Measurements from ENCODE around the gene SURF4. TPM values are rescaled to one million over a fixed set of nuclear protein-coding genes. Genes with fewer than 3 reads are reported as not detected.

Gene SURF4
- total and polyA plus RNA-seq, 2 of the 13 experiments (the other 11 are each of a cell fraction or from before 2014, with no cell fraction given) = 220 to 265 TPM

- POLR2A ChIA-PET = interaction anchor here (0.8 to 1.1 kb wide), 2 partner anchors 19 to 50 kb away, joined by 3 read pairs; partner anchors contain the start of genes MED22, REXO4 and RPL7A
- WGBS (ENCODE audit: low lambda C conversion rate) = 47% methylated on average over 3 of the region's 9 CpGs
- H3K4me3 ChIP-seq (replicated peaks in 1 of 3; ENCODE audit: insufficient read depth in 1 of 3, low read depth in 2 of 3, low read length in 3 of 3) = no peak overlapping the region
- H3K4me2 ChIP-seq (ENCODE audit: low read depth, low read length) = no peak overlapping the region
- H2AFZ ChIP-seq (ENCODE audit: low read length) = no peak overlapping the region
- intact Hi-C loops (cut with micrococcal nuclease; ENCODE audit: unreplicated experiment) = loop anchor here (5.0 kb wide), 1 partner anchor 41 kb away; the partner anchor contains the start of genes SURF1 and SURF2
- ATAC-seq (peak; percentile 6), FAIRE-seq (no peak), DNase-seq (ENCODE audit: low spot score) (no peak)
- no TSS peak for BruUV-seq (replicated peaks)
- CTCF ChIA-PET (ENCODE audit: low intra/inter-chr PET ratio, low total read pairs) = no interaction called here
- H3K9ac ChIP-seq (ENCODE audit: insufficient read depth, low read depth, low read length) = no peak overlapping the region
- no peaks in the 10 kb centered on the region for H3K27me3 ChIP-seq (ENCODE audit: control insufficient read depth in 1 of 2, insufficient read depth in 2 of 2, low read length in 2 of 2)
- H4K20me1 ChIP-seq (ENCODE audit: insufficient read depth, low read length) = no peaks in the 10 kb centered on the region
- in situ Hi-C loops (cut with HindIII; ENCODE audit: extremely low pct_ligation_motif_present, low pct_unique_long_range_greater_than_20kb) = no loop called here
- peaks cover 41% of the 10 kb centered on the region for H3K4me1 ChIP-seq (ENCODE audit: insufficient read depth, low read length)
- no peaks in the 10 kb centered on the region for H3K9me3 ChIP-seq (ENCODE audit: low read length)
- H3K27ac ChIP-seq (ENCODE audit: extremely low read length, insufficient read depth, low read length) = no peak overlapping the region
- no peaks in the 10 kb centered on the region for H3K36me3 ChIP-seq (replicated peaks in 1 of 2; ENCODE audit: control insufficient read depth in 1 of 2, insufficient read depth in 2 of 2, low read length in 2 of 2)
- no peaks in the 10 kb centered on the region for H3K79me2 ChIP-seq (ENCODE audit: insufficient read depth, low read length)
- TF ChIP-seq ZNF597 (CRISPR knock-in tag; IDR thresholded peaks at IDR 0.05) = no peak
- TF ChIP-seq ZNF580 (CRISPR knock-in tag; IDR thresholded peaks at IDR 0.05; ENCODE audit: borderline replicate concordance, low read depth) = no peak
- TF ChIP-seq ZNF652 (CRISPR knock-in tag; IDR thresholded peaks at IDR 0.05; ENCODE audit: borderline replicate concordance, low read depth) = no peak
- TF ChIP-seq CBX2 (IDR thresholded peaks at IDR 0.05; ENCODE audit: low read depth, low read length) = no peak
- no peak for TF ChIP-seq CBX2 (CRISPR knock-in tag; IDR thresholded peaks at IDR 0.05; ENCODE audit: low read depth)
- TF ChIP-seq TSC22D2 (CRISPR knock-in tag; IDR thresholded peaks at IDR 0.05; ENCODE audit: borderline replicate concordance) = no peak
- TF ChIP-seq PRDM15 (CRISPR knock-in tag; IDR thresholded peaks at IDR 0.05) = no peak
- TF ChIP-seq ATF5 (CRISPR knock-in tag; IDR thresholded peaks at IDR 0.05; ENCODE audit: low read depth) = no peak
- no peak for TF ChIP-seq CBX5 (CRISPR knock-in tag; IDR thresholded peaks at IDR 0.05; ENCODE audit: borderline replicate concordance)
- no peak for TF ChIP-seq NFE2L1 (CRISPR knock-in tag; IDR thresholded peaks at IDR 0.05; ENCODE audit: borderline replicate concordance)
- TF ChIP-seq REXO4 (CRISPR knock-in tag; IDR thresholded peaks at IDR 0.05; ENCODE audit: borderline replicate concordance) = no peak
- TF ChIP-seq SNAPC4 (CRISPR knock-in tag; IDR thresholded peaks at IDR 0.05) = no peak
- no peak for TF ChIP-seq ZKSCAN8 (CRISPR knock-in tag; IDR thresholded peaks at IDR 0.05; ENCODE audit: borderline replicate concordance)
- no peak for TF ChIP-seq NFIB (CRISPR knock-in tag; IDR thresholded peaks at IDR 0.05; ENCODE audit: borderline replicate concordance)
These were observed 22.0 kb upstream of the SURF4 start for GRCh38 chr9:133397895-133398294.
